ENCODE results near the gene KIF24.
"Not testable (repeated sequence)": the region's sequence is repeated elsewhere in the genome, so short reads cannot be mapped to it uniquely, and the experiment has no call there.

Gene KIF24

DNA sequence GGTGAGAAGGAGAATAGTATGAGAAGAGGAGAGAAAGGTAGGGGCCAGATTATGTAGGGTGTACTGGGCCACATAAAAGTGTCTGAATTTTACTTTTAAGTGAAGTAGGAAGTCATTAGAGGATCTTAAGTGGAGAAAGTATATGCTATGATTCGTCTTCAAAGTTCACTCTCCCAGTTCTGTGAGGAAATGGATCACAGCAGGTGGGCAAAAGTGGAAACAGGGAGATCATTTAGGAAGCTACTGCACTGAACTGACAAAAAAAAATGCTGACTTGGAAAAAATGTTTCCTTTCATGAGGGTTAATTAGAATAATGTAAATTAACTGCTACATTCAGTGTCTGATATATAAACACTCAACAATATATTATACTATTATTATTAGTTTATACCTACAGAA lies 2.4 kb downstream of the KIF24 start:
- no peak for DNase-seq (ENCODE audit: low read depth in 3 of 3)

DNA sequence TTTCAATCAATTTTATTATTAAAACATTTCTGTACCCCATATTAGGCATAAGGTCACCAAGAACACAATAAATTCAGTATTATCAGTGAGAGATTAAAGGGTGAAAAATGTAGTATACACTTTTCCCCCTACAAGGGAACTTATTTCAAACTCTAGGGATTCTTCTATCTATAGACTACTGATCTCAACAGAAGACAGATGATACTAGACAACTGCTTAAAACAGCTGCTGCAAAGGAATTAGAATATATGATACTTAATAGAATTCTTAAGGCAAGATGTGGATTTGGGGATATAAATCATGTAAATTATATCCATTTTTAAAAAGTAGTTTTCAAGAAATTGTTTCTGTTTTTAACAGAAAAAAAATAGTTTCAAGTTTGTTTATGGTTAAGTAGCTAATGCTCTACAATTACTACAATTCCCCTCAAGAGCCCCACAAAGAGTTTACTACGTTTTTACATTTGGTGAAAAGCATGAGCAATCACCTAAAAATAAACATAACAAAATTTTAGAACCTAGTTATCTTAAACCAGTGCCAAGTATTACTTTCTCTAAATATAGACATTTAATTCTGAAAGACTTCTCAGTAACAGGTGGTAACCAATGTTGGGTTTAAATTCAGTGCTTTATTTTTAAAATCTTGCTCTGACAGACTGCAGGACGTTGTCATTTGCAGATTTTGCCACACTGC lies 6.0 kb downstream of the KIF24 start:
- DNase-seq (ENCODE audit: low read depth in 3 of 3), result no peak

DNA sequence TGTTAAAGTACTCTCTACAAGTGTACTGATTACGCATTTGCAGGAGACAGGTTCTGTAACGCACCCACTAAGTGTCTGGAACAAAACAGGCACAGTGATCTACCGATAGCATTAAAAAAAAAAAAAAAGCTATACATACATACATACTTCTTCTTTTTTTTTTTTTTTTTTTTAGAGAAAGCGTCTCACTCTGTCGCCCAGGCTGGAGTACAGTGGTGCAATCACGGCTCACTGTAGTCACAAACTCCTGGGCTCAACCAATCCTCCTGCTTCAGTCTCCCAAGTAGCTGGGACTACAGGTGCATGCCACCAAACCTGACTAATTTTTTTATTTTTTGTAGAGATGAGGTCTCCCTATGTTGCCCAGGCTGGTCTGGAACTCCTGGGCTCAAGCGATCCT lies 7.6 kb downstream of the KIF24 start:
- DNase-seq (ENCODE audit: low read depth in 3 of 3), result no peak

DNA sequence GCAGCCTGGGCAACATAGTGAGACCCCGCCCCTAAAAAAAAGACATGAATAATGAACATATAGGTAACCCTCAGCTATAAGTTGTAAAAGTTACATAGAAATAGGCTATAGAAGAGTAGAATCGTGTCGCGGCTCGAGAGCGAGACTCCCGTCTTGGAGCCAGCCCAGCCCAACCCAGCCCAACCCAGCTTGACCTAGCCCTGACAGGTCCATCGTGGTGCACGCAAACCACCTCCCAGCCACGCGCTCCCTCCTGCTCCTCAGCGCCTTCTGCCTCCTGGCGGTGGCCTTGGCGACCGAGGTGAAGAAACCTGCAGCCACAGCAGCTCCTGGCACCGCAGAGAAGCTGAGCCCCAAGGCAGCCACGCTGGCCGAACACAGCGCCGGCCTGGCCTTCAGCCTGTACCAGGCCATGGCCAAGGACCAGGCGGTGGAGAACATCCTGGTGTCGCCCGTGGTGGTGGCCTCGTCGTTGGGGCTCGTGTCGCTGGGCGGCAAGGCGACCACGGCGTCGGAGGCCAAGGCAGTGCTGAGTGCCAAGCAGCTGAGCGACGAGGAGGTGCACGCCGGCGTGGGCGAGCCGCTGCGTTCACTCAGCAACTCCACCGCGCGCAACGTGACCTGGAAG lies 10.8 kb downstream of the KIF24 start:
- DNase-seq (ENCODE audit: low read depth in 3 of 3), result no peak

DNA sequence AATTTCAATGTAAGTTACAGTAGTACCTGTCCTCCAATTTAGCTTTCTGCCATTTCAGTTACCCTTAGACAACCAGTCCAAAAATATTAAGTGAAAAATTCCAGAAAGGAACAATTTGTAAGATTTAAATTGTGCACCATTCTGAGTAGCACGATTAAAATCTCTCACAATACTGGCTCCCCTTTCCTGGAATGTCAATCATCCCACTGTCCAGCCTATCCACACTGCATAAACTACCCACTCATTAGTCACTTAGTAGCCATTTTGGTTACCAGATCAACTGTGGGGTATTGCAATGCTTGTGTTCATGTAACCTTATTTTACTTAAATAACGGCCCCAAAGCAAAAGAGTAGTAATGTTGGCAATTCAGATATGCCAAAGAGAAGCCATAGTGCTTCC lies 11.6 kb downstream of the KIF24 start:
- no peak for DNase-seq (ENCODE audit: low read depth in 3 of 3)

DNA sequence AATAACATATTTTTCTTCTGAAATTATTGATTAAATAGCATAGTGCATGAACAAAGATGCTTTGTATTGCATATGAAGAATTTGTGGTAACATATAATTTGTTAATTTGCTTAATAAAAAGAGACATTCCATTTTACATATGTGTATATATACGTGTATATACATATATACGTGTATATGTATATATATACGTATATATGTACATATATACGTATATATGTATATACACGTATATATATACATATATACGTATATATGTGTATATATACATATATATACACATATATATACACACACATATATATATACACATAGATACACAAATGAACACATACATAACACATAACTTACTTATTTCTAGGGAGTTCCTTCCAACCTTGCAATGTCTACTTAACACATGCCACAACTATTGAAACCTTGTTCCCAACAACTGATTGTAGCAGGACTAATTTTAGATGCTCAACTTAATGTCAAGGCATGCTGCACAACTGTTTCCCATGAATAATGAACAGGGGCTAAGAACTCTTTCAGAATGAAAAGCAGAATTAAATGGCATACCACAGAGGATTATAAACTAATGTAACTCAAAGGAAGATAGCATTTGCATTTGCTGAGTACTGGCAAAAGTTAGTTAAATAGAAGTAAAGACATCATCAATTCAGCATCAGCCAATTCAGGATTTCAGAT lies 17.4 kb downstream of the KIF24 start:
- no peak for DNase-seq (ENCODE audit: low read depth in 3 of 3)

DNA sequence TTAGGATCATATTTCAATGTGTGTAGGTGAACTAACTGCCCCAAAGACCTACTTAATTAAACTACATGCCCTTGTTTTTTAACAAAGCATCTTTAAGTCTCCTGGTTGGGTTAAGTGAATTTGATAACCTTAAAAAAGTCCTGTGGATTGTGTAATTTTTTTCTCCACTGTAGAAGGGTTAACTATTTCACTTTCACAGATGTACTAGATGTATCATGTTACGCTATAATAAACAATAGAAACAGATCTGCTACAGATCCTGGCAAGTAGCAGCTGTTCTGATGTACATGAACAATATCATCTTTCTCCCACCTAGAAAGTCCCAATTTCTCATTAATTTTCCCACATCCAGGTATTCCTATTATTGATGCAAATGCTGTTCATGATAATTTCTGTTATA lies 18.9 kb downstream of the KIF24 start:
- no peak for DNase-seq (ENCODE audit: low read depth in 3 of 3)

DNA sequence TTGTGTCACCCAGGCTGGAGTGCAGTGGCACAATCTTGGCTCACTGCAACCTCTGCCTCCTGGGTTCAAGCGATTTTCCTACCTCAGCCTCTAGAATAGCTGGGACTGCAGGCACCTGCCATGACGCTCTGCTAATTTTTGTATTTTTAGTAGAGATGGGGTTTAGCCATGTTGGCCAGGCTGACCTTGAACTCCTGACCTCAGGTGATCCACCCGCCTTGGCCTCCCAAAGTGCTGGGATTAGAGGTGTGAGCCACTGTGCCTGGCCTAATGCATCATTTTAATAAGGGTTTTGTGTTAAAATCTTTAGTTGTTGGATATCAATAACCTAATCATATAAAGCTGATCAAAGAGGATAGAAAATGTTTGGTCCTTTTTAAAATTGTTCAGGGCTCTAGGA lies 20.8 kb downstream of the KIF24 start:
- DNase-seq (ENCODE audit: low read depth in 3 of 3), result not testable (repeated sequence)

DNA sequence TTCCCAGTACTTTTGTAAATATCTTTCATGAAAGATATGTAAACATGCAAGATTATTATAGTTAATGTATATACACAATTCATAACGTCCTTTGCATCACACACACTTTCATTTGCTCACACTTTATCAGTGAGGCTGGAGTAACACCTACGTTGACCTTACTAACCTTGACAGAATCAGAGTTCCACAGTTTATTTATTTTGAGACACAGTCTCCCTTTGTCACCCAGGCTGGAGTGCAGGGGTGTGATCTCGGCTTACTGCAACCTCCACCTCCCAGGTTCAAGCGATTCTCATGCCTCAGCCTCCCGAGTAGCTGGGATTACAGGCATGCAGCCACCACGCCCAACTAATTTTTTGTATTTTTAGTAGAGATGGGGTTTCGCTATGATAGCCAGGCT lies 28.0 kb downstream of the KIF24 start:
- not testable (repeated sequence) for DNase-seq (ENCODE audit: low read depth in 3 of 3)

DNA sequence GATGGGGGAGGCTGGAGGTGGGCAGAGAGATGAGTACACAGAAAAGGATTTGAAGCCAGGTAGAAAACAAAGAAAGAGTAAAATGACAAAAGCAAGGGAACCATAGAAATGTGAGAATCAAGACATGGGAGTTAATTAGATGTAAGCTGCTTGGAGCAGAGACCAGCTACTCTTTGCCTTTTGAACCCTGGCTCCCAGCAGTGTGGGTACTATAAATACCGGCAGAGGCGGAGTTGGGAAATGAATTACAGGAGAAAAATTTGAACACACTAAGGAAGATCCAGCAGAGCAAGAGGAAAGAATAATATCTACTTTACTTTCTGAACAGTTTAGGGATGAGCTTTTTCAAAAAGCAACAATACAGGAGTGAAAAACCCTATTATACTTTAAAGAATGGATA lies 36.5 kb downstream of the KIF24 start:
- DNase-seq (ENCODE audit: low read depth in 3 of 3), result no peak

DNA sequence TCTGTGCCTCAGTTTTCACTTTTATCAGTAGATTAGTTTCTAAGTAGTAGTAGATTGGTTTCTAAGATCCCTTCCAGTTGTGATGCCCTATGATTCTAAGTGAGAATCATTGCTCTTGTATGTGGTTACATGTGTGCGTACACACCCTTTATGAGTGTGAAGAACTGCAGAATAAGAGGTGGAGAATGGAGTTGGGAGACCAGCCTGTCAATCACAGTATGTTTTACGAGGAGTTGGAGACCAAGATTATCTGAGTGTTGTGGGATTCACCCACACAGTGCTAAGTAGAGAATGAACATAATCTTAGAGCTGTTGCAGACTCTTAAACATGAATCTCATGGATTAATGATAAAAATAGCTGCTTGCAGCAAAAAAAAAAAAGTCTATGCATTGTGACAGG lies 37.6 kb downstream of the KIF24 start:
- DNase-seq (ENCODE audit: low read depth in 3 of 3), result no peak

DNA sequence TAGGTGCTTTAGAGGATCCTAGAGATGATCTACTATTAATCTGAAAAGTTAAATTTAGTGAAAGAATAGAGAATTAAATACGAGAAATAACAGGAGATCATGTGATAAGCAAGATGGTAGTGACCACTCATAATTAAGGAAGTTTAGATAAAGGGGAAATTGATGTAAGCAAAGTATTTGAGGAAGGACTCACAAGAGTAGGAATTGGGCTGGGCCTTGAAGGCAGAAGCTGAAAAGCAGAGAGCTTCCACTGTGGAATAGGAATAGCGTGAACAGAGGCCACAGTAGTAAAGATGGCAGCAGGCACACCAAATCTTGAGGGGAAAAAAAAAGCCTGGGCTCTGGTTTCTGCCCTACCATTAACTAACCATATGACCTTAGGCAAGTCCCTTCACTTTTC lies 38.0 kb downstream of the KIF24 start:
- DNase-seq (ENCODE audit: low read depth in 3 of 3), result no peak

DNA sequence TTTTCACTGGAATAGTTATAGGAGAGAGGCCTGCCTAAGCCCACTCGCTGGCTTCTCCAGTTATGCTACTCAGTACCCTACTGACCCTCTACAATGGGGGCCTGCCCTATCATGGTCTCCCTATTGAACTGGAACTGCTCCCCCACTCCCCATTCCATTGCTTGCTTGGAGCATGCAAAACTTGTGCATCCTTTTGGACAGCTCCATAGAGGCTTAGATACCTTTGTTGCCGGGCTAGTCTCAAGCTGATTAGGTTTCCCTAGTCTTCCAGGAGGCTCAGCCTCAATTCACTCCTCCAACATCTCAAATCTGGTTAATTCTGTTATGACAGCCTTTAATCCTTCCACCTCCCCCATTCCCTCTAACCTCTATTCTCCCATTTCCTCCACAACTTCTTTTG lies 39.9 kb downstream of the KIF24 start:
- DNase-seq (ENCODE audit: low read depth in 3 of 3), result no peak

DNA sequence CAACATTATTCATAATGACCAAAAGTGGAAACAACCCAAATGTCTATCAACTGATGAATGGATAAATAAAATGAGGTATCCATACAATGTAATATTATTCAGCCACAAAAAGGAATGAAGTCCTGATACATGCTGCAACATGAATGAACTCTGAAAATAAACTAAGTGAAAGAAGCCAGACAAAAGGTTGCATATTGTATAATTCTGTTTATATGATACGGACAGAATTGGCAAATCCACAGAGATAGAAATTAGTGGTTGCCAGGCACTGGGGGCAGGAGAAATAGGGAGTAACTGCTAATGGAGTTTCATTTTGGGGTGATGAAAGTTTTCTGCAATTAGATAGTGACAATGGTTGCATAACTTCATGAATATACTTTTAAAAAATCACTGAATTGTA lies 47.0 kb downstream of the KIF24 start:
- DNase-seq (ENCODE audit: low read depth in 3 of 3), result no peak

DNA sequence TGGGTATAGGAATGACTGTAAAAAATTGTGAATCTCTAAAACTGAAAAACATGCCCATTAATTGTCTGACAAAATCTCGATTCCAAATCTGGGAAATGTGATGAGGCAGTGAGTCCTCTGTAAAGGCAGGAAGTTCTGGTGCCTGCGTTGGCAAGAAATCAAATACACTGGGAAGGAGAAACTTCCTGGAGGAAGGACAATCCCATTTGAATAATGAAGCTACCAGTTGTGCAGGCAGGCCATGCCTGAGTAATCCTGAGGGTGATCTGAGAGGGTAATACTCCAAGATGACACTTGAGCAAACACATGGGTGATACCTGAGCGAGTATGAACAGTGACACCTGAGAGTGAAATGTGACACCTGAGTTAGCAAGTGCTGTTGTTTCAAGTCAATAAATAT lies 49.7 kb downstream of the KIF24 start:
- no peak for DNase-seq (ENCODE audit: low read depth in 3 of 3)

Measured in stimulated activated CD4-positive, alpha-beta T cell treated with anti-CD3 and anti-CD28 coated beads, TNF-alpha, amount 100 ng/mL, for 24 hours (primary cell).